HepG2 (cell line): Measurements from ENCODE around the gene STK32C.

Source experiments
- RNF2 ChIP-seq: fragments of 450-650 bp; conservative IDR thresholded peaks from 2 replicates; pipeline ENCODE4 v1.6.1; 2016; ENCODE audit warnings: low read depth
- ZNF512B ChIP-seq: sonication (generic); formaldehyde crosslinking; IDR thresholded peaks from 2 replicates; pipeline ENCODE4 v1.5.1; 2020; ENCODE audit warnings: missing genetic modification reagents, mild to moderate bottlenecking, borderline replicate concordance
- ZNF746 ChIP-seq: sonication (generic); formaldehyde crosslinking; IDR thresholded peaks from 2 replicates; pipeline ENCODE4 v1.8.0; 2022; ENCODE audit warnings: mild to moderate bottlenecking, missing genetic modification reagents
- ZNF879 ChIP-seq: sonication (generic); formaldehyde crosslinking; IDR thresholded peaks from 2 replicates; pipeline ENCODE4 v1.8.1; 2023; ENCODE audit warnings: missing genetic modification reagents

GRCh38 chr10:132257907-132258306 is 49.8 kb downstream of the STK32C start:
- no peak for TF ChIP-seq ZNF512B
- TF ChIP-seq ZNF879 (CRISPR knock-in tag): no peak
- no peak for TF ChIP-seq RNF2
- no peak for TF ChIP-seq ZNF746
